GM19463 (cell line): ENCODE data around the gene YWHAQ.
"Not testable (repeated sequence)": the region's sequence is repeated elsewhere in the genome, so short reads cannot be mapped to it uniquely, and the experiment has no call there.

Experiments used
- ATAC-seq: cut with Tn5 transposase; IDR thresholded peaks from one replicate; pipeline ENCODE4 v1.9.1; 2021; ENCODE audit warnings: mild to moderate bottlenecking, moderate library complexity; ENCODE audit not compliant: unreplicated experiment

Gene YWHAQ

DNA sequence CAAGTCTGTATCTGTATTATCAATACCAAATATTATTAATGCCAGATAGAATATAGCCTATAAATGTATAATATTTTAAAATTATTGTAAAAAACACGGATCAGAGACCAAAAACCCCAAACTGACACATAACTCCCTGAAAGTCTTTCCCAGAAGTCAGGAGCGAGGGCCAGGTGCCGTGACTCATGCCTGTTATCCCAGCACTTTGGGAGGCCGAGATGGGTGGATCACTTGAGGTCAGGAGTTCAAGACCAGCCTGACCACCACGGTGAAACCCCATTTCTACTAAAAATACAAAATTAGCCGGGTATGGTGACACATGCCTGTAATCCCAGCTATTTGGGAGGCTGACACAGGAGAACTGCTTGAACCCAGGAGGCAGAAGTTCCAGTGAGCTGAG, 35.5 kb downstream of the YWHAQ start:
- ATAC-seq, result not testable (repeated sequence)

DNA sequence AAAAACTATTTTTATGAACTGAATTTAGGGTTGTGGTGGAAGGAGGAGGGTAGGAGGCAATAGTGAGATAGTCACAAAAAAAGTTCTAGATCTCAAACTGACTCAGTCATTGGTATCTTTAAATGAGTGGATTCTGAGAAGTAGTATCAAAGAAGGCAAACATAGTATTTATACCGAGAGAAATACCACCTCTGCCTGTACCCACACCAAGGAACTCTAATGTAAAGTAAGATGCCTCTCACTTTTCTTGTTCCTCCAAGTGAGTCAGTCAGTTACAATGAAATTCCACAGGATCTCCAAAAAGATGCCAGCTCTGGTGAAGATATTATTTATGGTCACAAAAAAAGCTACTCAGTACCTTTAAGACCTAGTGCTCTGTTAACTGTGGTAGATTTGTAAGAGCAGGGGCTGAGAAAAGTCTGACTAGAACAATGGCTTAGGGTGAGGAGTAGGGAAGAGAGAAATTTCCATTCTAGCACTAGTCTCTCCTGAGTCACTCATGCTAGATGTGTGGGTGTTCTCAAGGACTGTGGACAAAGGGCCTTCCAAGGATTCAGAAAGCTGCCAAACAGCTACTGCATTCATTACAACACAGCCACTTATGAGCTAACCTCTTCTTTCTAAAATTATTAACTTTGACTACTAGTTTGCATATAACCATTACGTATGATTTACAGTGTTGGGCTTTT, 36.3 kb downstream of the YWHAQ start:
- ATAC-seq, result no peak

DNA sequence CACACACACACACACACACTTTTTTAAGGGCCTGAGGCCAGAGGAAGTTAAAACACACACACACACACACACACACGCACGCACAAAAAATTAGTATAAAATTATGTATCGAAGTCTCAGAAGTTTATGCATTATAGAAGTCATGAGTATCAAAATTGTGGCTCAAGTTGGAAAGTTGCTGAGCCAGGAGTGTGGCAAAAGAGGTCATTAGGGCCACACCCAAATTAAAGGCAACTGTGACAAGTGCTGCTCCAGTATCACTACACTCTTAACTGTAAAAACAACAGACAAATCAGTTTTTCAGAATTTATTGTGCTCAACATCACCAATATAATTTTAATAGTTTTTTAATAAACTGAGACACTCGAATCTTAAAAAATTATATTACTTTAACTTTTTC, 36.9 kb downstream of the YWHAQ start:
- ATAC-seq, result no peak

DNA sequence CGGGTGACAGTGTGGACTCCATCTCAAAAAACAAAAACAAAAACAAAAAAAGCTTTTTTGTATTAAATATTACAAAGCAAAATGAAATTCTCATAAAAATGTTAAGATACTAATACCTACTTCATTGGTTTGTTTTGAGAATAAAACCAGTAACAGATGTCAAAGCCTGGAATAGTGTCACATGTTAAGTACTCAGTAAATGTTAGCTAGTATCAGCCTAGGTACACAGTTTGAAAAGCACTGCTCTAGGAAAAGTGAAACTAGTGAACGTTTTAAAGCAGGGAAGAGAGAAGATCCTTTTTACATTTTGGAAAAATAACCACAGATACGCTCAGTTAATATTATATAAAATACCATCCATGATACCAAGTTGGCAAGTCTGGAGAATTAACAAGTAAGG, 38.1 kb downstream of the YWHAQ start:
- ATAC-seq, result no peak

DNA sequence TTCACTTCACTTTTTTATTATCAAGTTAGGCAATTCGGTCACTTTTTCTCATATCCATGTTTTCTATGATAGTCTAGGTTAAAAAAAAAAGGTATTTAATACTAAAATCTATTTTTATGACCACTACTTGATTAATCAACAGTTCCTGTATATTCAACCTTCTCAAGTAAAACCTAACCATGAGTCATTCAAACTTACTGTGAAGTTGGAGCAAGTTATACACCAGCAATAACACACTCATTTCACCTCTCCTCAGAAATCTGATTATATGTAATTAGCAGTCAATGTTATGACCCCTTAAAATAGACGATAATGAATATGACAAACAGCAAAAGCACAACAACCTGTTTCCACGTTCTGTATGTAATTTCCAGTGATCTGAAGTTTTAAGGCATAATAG, 40.2 kb downstream of the YWHAQ start:
- no peak for ATAC-seq

DNA sequence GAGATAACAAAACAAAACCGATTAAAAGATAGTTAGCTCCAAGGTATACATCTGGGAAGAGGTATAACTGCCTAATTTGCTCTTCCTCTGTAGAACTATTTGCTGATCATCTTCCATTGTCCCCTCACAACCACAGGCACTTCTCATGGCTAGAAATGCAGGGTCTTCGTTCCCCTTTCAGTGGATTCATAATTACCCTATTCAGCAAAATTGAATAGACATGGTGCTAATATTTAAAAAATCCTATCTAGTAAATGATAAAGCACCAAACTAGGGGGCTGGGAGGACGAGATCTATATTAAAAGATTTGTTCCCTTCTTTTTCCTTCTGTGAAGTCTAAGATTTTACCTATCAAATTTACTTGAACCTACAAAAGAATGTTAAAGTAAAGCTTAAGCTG, 44.3 kb downstream of the YWHAQ start:
- no peak for ATAC-seq

DNA sequence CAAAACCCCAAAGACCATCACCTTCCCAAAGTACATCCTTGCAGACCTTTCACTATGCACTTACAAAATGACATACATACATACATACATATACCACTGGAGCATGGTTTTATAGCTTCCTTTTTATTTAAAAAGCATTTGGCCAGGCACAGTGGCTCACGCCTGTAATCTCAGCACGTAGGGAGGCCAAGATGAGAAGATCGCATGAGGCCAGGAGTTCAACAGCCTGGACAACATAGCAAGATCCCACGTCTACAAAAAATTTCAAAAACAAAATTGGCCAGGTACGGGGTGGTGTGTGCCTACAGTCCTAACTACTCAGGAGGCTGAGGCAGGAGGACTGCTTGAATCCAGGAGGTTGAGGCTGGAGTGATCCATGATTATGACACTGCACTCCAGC, 45.3 kb downstream of the YWHAQ start:
- no peak for ATAC-seq

DNA sequence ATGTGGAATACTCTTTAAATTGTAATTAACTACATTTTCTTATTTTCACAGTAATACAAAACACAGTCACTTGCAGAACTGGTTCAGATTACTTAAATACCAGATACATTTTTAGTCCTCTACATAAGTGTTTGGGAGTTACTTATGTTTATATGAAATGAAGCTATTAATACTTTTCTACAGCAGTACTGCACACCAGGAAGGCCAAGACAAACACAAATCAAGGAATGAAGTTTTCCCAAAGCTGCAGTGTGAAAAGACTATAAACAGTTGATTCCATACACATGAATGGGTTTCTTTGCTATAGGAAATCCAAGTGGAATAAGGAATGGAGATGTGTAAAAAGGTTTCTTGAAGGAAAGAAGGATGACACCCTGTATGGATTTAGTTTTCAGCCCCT, 45.9 kb downstream of the YWHAQ start:
- ATAC-seq, result not testable (repeated sequence)

DNA sequence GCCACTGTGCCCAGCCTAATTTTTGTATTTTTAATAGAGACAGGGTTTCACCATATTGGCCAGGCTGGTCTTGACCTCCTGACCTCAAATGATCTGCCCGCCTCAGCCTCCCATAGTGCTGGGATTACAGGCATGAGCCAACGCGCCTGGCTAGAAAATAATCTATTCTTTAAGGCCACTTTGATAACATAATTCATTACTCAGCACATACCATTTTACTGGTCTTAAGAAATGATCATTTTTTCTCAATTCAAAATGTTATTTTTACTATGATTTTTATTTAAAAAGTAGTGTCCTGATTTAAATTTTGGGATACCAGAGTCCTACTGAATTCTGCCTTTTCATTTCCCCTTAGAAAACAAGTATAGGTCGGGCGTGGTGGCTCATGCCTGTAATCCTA, 48.2 kb downstream of the YWHAQ start:
- no peak for ATAC-seq

DNA sequence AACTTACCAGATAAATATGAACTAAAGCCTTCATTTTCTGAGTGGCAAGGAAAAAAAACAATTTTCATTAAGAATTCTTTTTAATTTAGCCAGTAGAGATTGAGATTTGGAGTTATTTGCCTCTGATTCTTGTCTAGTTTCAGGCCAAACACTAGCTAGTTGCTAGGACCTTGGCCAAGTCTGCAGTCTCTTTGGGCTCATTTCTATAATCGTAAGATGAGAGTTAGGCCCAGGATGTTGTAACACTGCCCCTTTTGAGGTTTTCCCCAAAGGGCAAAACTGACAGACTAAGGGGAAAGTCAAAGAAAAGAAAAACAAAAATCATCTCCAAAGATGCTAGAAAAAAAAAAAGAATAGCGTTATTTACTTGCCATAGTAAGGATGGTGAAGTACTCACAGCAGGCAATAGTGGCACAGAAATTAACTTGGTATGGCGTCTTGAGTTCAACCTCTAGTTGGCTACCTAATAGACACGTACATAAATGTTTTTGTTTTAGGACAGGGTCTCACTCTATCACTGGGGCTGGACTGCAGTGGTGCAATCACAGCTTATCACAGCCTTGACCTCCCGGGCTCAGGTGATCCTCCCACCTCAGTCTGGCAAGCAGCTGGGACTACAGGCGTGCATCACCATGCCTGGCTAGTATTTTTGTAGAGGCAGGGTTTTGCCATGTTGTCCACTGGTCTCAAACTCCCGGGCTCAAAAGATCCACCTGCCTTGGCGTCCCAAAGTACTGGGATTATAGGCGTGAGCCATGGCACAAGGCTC, 52.1 kb downstream of the YWHAQ start:
- no peak for ATAC-seq

DNA sequence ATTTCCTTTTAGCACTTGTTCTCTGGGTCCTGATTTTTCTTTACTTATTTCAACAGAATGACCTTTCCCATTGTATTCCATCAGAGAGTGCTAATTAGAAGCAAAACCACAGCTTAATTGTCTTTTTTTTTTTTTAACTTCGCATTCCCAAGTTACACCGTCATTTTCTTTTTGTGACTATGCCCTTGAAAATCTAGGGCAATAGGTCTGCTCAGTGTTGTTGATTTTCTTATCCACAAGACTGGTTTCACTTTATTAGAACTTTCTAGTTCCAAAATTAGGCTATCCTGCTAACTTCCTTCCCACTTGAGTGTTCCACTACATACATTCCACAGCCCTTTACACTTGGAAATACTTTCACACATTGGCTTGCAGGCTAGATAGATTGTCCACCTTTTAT, 56.5 kb downstream of the YWHAQ start:
- no peak for ATAC-seq

DNA sequence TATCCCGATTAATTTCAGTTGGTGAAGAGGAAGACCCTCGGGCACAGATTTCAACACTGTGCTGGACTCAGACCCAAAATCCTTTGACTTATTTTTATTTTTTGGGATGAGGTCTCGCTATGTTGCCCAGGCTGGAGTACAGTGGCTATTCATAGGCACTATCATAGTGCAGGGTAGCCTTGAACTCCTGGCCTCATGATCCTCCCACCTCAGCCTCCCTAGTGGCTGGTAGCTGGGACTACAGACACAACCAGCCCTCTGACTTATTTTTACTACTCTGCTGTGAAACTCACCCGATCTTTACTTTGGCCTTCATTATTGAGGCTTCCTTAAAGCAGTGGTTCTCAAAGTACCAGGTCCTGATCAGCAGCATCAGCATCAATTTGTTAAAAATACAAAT, 57.0 kb downstream of the YWHAQ start:
- ATAC-seq, result no peak

DNA sequence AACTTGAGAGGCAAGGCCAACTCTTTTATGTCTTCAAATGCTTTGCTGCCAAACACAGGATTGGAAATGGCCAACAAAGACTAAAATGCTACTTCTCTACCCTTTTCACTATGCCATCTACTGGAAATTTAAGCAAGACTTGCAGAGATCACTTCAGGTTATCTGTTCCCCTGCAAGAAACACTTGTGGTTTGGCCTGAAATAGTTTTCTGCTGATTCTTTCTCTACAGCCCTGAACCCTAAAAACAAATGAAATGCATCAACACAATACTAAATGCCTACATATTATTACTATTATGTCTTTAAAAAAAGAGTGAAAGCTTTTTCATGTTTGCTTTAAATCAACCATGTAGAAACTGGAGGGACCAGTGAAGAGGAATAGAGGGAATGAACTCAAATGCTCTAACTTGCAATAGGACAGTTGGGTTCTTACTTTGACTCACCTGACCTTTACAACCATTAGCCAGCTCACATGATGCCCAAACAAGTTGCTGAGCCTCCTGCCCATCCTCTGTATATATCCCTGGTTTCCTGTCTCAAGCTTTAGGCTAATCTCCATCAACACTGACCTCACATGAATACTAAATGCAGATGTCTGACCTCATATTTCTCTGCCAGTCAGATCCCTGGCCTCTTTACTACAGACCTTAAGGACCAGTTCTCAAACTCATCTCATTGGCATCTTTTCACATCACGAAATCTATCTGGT, 57.6 kb downstream of the YWHAQ start:
- ATAC-seq, result no peak

DNA sequence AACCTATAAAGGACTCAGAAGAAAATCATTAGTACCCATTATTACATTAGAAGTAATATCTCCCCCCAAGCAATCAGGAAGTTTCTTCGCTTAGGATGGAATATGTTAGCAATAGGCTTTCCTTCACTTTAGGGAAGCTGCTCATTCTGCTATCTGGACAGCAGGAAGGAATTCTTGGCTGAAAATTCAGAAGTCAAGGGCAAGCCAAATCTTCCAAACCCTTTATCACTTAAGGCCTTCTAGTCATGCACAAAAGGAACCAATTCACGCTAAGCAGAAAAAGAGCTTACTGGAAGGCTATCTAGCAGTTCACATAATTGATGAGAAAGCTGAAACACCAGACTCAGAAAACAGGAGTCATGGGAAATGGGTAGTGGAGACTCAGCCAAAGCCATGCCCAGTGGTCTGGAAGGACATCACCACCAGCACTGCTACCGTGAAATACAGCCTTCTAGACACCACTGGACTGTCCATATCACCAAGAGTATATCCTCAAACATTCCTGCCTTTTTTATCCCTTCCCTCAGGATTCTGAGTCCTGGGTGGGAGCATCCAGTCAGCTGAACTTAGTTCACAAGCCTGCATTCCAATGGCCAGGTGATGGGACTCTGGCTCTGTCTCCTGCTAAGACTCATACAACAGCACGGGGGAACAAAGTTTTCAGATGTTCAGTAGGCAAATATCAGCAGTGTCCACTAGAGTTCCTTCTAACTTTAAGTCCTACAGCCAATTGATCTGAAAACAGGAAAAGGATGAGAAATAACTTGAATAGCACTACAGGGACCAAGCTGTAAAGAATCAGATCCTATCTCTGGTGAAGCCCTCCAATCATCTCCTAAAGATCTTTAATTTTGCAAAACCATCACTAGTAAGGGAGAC, 60.4 kb downstream of the YWHAQ start:
- no peak for ATAC-seq

DNA sequence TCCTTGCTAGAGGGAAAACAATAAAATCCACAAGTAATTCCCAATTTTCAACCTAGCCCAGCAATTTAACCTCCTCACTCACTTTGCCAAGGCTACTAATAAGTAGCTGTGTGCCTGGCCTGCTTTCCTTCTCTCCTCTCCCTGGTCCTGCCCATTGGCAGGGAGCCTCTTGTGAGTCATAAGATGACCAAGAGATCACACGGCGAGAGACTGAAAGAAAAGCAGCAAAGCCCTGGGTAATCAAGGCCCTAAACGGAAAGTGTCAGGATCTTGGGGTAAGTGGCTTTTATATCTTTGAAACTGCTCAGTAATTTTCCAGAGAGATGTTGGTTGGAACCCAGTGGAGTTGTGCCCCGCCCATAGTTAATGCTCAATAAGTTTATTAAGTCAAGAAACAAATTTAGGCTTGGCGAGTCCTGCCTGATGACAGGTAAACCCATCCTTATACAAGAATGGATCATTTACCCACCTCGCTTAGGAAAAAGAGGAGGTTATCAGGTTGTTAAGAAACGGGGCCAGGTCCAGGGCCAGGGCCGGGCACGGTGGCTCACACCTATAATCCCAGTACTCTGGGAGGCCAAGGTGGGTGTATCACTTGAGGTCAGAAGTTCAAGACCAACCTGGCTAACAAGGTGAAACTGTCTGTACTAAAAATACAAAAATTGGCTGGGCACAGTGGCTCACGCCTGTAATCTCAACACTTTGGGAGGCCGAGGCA, 65.2 kb downstream of the YWHAQ start:
- no peak for ATAC-seq

DNA sequence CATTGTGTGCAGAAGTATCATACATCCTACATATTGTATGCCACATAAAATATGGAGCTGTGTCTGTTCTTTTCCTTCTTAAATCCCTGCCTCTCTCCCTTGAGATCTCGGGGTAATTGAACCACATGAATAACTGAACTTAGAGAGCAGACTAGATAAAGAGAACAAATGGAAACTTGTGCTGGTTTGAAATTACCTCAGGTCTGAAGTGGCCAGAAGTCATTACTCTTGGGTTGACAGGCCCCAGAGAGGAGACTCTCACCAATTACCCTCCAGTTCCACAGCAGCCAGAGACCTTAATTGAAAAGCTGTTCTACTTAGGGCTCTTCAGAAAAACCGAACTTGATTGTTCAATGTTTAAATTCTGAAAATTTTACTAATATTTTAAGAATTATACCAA, 70.2 kb downstream of the YWHAQ start:
- ATAC-seq, result no peak

DNA sequence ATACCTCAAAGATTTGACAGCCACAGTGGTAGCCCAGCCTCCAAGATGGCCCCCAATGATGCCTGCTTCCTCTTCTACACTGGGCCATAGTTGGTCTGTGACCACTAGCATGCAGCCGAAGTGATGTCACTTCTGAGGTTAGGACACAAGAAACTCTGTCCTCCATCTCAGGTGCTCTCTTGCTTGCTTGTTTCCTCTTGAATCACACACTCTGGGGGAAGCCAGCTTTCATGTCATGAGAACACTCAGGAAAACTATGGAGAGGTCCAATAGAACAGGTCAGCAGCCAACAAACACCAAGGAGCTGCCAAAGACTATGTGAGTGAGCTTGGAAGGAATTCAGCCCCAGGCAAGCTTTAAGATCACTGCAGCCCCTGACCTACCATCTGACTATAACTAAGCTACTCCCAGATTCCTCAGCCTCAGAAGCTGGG, 71.8 kb downstream of the YWHAQ start:
- no peak for ATAC-seq

DNA sequence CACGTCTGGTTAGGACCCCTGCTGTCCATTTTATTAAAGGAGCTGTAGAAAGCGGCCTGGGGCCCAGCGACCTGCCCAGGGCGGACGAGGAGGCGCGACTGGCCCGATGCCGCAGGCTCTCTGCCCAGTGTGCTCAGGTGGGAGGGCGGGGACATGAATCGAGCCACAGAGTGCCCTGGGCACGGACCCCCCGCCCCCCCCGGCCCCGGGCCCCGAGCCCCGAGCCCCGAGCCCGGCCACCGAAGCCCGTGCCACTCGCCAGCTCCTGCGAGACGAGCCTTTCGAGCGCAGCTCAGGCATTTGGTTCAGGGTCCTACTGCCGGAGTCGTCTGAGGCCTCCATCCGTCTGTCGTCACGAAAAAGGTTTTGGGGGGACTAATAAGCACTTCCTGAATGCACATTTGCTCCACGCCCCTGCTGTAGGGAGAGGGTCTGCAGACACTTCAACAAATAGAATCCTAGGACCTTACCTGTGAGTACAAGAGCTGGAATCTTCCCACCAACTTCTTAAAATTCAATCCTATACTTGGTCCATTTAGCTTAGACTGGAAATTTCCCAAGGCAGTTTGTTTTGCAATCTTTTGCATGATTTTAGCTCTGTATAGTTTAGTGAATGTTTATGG, 74.6 kb downstream of the YWHAQ start:
- ATAC-seq, result peak; percentile 1

DNA sequence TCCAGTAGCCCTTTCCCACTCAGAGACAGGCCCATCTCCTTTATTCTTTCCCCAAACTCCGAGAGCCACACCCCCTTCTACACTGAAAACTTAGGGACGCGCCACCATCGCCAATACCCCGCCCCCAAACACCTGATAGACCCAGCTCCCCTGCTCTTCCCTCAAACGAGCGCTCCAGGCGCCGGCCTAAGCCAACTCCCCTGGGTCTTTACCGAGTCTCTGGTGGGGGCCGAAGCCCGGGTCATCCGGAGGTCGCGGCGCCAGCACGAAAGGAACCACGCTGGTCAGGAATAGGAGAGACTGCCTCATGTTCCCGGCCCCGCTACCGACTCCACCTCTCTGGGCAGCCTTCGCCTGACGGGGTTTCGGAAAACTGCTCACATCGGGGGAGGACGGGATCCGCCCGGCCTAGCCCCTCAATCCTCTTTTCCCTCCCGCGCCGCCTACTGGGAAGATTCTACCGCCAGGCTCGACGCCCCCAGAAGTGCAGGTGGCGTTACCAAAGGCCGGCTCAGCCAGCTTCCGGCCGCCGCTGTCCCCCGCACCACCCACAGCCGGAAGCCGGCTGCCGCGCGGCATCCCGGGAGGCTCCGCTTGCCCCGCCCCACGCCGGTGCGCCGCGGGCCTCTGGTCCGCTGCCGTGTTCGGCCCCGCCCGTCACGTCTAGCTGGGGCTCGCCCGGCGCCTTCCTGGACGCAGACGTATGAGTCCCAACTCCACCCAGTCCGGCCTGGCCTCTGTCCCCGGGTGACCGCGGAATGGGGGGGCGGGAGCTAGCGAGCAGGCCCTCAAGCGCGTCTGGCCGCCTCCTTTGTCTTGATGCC, 75.3 kb downstream of the YWHAQ start, which contains the start of gene ADAM17:
ADAM17 (minus strand) TSS at position 534 of the 824 bp plus-strand sequence; CDS start at position 309, 225 bp downstream.
- peak; percentile 86 for ATAC-seq
